ENCODE data around the gene UTP14C. TPM values are rescaled to one million over a fixed set of nuclear protein-coding genes. Genes with fewer than 3 reads are reported as not detected.

Gene UTP14C
- total and polyA plus RNA-seq, 2 of the 13 experiments (the other 11 are each of a cell fraction or from before 2014, with no cell fraction given): 8.8 to 12.2 TPM

DNA sequence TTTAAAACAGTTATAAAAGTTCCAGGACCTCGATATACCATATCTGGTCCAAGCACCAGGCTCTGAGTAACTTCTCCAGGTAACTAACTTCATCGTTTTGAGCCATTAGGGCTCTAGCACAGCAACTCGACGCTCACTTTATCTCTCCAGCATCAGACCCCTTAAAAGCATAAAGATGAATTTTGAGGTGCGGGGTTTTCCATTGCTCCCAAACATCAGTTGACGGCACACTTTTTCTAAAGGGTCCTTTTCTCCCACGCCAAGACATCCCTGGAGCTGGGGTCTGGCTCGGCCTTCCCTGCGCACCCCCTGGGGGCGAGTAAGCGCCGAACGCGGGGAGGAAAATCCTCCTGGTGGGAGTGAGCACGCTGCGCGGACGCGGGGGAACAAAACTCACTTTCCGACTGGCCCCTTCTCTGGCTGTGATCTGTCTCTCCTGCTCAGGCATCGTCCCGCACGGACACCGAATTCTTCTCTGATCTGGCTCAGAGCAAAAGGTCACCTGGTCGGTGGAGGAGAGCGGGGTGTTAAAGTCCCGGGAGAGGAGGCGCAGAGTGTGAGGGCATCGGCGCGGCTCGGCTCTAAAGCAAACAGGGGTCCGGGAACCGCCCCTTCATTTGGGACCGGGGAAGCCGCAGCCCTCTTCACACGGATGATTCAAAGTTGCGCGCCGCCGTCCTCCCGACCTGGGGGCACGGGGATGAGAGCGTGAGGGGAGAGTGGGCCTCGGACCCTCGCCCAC lies 13.4 kb upstream of the UTP14C start, which contains the start of gene ATP7B (continued):
- TF ChIP-seq, protein P1, sequence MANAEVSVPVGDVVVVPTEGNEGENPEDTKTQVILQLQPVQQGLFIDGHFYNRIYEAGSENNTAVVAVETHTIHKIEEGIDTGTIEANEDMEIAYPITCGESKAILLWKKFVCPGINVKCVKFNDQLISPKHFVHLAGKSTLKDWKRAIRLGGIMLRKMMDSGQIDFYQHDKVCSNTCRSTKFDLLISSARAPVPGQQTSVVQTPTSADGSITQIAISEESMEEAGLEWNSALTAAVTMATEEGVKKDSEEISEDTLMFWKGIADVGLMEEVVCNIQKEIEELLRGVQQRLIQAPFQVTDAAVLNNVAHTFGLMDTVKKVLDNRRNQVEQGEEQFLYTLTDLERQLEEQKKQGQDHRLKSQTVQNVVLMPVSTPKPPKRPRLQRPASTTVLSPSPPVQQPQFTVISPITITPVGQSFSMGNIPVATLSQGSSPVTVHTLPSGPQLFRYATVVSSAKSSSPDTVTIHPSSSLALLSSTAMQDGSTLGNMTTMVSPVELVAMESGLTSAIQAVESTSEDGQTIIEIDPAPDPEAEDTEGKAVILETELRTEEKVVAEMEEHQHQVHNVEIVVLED (CRISPR knock-in tag; IDR thresholded peaks at IDR 0.05; ENCODE audit: borderline replicate concordance): peak; percentile 6; the same call in 1 of the 2 replicates
- TF ChIP-seq DMAP1 (CRISPR knock-in tag; IDR thresholded peaks at IDR 0.05): peak; percentile 1; the same call in 1 of the 2 replicates
- TF ChIP-seq DNMT3B (CRISPR knock-in tag; conservative IDR thresholded peaks at IDR 0.05): no peak
- 0 out of 2 replicates have a peak, but pooled peaks have one; percentile 31 for TF ChIP-seq SNAI1 (CRISPR knock-in tag; IDR thresholded peaks at IDR 0.05; ENCODE audit: borderline replicate concordance)
- 0 out of 2 replicates have a peak, but pooled peaks have one; percentile 54 for TF ChIP-seq PCBP1 (IDR thresholded peaks at IDR 0.05; ENCODE audit: borderline replicate concordance, low read depth, low read length)
- TF ChIP-seq, protein P2, sequence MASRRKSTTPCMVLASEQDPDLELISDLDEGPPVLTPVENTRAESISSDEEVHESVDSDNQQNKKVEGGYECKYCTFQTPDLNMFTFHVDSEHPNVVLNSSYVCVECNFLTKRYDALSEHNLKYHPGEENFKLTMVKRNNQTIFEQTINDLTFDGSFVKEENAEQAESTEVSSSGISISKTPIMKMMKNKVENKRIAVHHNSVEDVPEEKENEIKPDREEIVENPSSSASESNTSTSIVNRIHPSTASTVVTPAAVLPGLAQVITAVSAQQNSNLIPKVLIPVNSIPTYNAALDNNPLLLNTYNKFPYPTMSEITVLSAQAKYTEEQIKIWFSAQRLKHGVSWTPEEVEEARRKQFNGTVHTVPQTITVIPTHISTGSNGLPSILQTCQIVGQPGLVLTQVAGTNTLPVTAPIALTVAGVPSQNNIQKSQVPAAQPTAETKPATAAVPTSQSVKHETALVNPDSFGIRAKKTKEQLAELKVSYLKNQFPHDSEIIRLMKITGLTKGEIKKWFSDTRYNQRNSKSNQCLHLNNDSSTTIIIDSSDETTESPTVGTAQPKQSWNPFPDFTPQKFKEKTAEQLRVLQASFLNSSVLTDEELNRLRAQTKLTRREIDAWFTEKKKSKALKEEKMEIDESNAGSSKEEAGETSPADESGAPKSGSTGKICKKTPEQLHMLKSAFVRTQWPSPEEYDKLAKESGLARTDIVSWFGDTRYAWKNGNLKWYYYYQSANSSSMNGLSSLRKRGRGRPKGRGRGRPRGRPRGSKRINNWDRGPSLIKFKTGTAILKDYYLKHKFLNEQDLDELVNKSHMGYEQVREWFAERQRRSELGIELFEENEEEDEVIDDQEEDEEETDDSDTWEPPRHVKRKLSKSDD (CRISPR knock-in tag; IDR thresholded peaks at IDR 0.05; ENCODE audit: low read depth): no peak
- TF ChIP-seq ZIK1 (CRISPR knock-in tag; IDR thresholded peaks at IDR 0.05; ENCODE audit: borderline replicate concordance, low read depth): 0 out of 2 replicates have a peak, but pooled peaks have one; percentile 11
- TF ChIP-seq, protein P3, sequence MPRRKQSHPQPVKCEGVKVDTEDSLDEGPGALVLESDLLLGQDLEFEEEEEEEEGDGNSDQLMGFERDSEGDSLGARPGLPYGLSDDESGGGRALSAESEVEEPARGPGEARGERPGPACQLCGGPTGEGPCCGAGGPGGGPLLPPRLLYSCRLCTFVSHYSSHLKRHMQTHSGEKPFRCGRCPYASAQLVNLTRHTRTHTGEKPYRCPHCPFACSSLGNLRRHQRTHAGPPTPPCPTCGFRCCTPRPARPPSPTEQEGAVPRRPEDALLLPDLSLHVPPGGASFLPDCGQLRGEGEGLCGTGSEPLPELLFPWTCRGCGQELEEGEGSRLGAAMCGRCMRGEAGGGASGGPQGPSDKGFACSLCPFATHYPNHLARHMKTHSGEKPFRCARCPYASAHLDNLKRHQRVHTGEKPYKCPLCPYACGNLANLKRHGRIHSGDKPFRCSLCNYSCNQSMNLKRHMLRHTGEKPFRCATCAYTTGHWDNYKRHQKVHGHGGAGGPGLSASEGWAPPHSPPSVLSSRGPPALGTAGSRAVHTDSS (CRISPR knock-in tag; conservative IDR thresholded peaks at IDR 0.05): no peak
- TF ChIP-seq, protein P4, sequence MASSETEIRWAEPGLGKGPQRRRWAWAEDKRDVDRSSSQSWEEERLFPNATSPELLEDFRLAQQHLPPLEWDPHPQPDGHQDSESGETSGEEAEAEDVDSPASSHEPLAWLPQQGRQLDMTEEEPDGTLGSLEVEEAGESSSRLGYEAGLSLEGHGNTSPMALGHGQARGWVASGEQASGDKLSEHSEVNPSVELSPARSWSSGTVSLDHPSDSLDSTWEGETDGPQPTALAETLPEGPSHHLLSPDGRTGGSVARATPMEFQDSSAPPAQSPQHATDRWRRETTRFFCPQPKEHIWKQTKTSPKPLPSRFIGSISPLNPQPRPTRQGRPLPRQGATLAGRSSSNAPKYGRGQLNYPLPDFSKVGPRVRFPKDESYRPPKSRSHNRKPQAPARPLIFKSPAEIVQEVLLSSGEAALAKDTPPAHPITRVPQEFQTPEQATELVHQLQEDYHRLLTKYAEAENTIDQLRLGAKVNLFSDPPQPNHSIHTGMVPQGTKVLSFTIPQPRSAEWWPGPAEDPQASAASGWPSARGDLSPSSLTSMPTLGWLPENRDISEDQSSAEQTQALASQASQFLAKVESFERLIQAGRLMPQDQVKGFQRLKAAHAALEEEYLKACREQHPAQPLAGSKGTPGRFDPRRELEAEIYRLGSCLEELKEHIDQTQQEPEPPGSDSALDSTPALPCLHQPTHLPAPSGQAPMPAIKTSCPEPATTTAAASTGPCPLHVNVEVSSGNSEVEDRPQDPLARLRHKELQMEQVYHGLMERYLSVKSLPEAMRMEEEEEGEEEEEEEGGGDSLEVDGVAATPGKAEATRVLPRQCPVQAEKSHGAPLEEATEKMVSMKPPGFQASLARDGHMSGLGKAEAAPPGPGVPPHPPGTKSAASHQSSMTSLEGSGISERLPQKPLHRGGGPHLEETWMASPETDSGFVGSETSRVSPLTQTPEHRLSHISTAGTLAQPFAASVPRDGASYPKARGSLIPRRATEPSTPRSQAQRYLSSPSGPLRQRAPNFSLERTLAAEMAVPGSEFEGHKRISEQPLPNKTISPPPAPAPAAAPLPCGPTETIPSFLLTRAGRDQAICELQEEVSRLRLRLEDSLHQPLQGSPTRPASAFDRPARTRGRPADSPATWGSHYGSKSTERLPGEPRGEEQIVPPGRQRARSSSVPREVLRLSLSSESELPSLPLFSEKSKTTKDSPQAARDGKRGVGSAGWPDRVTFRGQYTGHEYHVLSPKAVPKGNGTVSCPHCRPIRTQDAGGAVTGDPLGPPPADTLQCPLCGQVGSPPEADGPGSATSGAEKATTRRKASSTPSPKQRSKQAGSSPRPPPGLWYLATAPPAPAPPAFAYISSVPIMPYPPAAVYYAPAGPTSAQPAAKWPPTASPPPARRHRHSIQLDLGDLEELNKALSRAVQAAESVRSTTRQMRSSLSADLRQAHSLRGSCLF (CRISPR knock-in tag; IDR thresholded peaks at IDR 0.05; ENCODE audit: borderline replicate concordance): 0 out of 2 replicates have a peak, but pooled peaks have one; percentile 16
- TF ChIP-seq GABPA (IDR thresholded peaks at IDR 0.05; ENCODE audit: low read depth, low read length): no peak
- TF ChIP-seq GABPA (CRISPR knock-in tag; IDR thresholded peaks at IDR 0.05; ENCODE audit: low read depth): 0 out of 2 replicates have a peak, but pooled peaks have one; percentile 23
- TF ChIP-seq, protein P5, sequence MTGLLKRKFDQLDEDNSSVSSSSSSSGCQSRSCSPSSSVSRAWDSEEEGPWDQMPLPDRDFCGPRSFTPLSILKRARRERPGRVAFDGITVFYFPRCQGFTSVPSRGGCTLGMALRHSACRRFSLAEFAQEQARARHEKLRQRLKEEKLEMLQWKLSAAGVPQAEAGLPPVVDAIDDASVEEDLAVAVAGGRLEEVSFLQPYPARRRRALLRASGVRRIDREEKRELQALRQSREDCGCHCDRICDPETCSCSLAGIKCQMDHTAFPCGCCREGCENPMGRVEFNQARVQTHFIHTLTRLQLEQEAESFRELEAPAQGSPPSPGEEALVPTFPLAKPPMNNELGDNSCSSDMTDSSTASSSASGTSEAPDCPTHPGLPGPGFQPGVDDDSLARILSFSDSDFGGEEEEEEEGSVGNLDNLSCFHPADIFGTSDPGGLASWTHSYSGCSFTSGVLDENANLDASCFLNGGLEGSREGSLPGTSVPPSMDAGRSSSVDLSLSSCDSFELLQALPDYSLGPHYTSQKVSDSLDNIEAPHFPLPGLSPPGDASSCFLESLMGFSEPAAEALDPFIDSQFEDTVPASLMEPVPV (CRISPR knock-in tag; IDR thresholded peaks at IDR 0.05): 0 out of 2 replicates have a peak, but pooled peaks have one; percentile 12
- no peak for TF ChIP-seq NFATC3 (CRISPR knock-in tag; IDR thresholded peaks at IDR 0.05)
